ENCODE data around the gene HYAL3.

Gene HYAL3

GRCh38 chr3:50298836-50299637 lies at the start of gene HYAL3, which contains the start of gene NAA80:
Gene HYAL3 (minus strand): TSS chr3:50299405. CDS start chr3:50295602, 3,803 bp downstream.
Gene NAA80 (minus strand): TSS chr3:50299405. CDS start chr3:50297463, 1,942 bp downstream.
- no peak for DNase-seq (ENCODE audit: low read depth, low spot score)

DNA sequence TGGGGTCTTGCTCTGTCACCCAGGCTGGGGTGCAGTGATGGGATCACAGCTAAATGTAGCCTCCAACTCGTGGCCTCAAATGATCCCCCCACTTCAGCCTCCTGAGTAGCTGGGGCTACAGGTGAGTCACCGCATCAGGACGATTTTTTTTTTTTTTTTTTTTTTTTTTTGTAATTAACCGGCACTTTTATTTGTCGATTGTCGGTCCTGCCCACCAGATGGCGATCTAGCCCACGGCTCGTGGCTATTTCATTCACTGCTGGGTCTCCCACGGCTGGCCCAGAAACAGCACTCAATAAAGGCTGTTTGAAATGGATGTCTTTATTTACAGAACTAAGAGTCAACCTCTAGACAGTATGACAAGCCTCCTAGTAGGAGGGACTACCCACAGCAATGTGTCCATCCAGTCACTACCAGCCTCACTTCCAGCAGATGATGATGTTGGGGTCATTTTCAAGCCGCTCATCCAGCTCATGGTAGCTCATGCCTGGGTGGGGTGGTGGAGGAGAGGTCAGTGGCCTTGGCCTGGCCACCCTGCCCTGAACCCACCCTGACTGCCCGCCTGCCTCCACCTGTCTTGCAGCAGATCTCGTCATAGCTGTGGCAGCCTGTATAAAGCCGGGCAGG lies 48.1 kb upstream of the HYAL3 start:
- DNase-seq (ENCODE audit: low read depth, low spot score), result no peak

GRCh38 chr3:50345586-50346234 lies 46.5 kb upstream of the HYAL3 start, which contains the start of gene ZMYND10:
Gene ZMYND10 (minus strand): TSS chr3:50345732. CDS start chr3:50345579, 153 bp downstream.
- DNase-seq (ENCODE audit: low read depth, low spot score), result no peak

DNA sequence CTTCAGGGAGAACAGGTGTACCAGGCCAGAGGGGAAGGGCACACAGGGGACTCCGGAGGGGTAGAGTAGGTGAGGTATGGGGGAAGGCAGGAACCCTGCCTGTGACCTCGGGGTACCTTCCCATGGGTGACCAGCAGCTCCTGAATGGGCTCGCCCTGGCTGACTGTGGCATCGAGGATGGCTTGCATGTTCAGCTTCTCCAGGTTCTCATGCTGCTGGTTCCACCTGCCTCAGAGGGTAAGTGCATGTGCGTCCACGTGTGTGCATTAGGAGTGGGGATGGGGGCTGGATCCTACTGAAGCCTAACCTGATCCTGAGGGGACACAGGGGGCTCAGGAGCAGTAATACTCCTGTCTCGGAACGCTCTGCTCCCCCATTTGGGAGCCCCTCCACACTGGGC lies 45.8 kb upstream of the HYAL3 start:
- DNase-seq (ENCODE audit: low read depth, low spot score), result no peak

DNA sequence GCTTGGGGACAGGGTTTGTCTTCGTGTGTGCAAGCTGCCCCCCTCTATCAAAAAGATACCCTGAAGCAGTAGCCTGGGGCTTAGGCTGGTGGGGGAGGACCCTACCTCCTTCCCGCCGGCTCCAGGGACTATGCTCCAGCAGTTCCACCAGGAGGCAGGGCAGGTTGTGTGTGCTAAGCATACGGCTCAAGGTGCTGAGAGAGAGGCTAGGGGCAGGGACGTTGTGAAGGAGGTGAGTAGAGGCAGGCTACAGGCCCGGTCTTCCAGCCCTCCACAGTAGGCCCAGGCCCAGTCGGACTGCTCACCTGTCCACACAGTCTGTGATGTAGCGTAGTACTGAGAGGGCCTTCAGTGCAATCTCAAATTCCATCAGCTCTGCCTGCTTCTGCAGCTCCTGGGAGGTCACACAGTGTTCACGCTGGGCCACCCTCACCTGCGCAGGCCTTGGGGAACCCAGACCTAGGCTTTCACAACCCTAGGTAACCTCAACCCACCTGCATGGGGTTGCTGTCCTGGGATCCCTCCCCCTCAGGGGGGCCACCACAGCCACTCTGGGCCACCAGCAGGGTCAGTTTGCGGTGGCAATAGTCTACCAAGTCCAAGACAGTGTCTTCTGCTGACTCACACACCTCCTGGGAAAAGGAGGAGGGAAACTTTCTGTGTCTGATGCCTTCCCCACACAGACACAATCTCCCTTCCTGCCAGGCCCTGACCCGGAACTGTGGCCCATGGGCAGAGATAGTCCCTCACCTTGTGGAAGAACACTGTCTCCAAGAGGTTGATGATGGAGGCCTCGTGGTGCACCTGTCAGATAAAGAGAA lies 43.8 kb upstream of the HYAL3 start:
- no peak for DNase-seq (ENCODE audit: low read depth, low spot score)

DNA sequence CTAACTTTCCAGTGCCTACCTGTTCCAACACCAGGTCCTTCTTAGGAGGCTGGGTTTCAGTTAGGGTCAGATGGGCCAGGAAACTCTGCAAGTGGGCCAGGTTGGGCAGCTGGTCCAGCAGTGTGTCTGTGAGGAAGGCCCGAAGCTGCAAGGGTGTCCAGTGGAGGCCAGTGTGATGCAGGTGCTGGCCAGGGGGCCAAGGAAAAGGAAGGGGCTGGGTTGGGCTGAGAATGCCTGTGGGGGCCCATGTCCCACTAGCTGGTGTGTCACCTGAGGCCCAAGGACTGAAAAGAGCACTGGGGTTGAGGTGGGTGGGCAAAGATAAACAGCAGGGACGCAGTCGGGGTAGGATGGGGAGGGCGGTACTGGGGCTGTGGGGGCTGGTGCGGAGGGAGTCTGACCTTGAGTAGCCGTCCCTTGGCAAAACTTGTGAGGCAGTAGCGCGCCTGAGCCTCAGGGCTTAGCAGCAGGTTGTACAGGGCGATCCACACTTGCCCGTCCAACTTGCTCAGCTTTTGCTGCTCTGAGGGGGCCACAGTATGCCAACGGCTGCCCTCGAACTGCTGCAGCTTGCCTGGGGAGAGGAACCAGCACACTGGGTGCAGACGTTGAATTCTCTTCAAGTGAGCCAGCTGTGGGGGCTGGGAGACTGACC lies 42.9 kb upstream of the HYAL3 start:
- no peak for DNase-seq (ENCODE audit: low read depth, low spot score)

DNA sequence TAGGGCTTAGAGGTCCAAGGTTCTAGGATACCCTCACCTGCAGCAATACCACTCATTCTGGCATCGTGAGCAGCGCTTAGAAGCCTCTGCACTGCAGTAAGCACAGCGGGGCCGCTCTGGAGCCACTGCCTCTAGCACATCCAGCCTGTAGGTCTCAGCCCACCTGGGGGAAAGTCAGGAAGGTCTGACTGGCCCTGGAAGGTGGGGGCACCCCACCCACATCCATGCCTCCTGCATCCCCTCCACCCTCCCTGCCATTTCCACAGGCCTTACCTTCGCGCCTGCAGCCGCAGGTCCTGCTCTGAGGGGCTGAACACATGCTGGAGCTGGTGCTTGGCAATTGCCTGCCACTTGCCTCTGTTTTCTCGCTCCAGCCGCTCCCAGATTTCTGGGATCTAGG lies 42.3 kb upstream of the HYAL3 start:
- DNase-seq (ENCODE audit: low read depth, low spot score), result no peak

GRCh38 chr3:50340448-50341329 lies 41.5 kb upstream of the HYAL3 start, which contains the start of gene RASSF1:
Gene RASSF1 (minus strand): TSS chr3:50340836. CDS start chr3:50340805, 31 bp downstream.
- no peak for DNase-seq (ENCODE audit: low read depth, low spot score)

GRCh38 chr3:50340147-50340447 lies 40.9 kb upstream of the HYAL3 start:
- no peak for DNase-seq (ENCODE audit: low read depth, low spot score)

GRCh38 chr3:50339485-50340146 lies 40.4 kb upstream of the HYAL3 start:
- no peak for DNase-seq (ENCODE audit: low read depth, low spot score)

GRCh38 chr3:50338965-50339364 lies 39.8 kb upstream of the HYAL3 start:
- no peak for DNase-seq (ENCODE audit: low read depth, low spot score)

DNA sequence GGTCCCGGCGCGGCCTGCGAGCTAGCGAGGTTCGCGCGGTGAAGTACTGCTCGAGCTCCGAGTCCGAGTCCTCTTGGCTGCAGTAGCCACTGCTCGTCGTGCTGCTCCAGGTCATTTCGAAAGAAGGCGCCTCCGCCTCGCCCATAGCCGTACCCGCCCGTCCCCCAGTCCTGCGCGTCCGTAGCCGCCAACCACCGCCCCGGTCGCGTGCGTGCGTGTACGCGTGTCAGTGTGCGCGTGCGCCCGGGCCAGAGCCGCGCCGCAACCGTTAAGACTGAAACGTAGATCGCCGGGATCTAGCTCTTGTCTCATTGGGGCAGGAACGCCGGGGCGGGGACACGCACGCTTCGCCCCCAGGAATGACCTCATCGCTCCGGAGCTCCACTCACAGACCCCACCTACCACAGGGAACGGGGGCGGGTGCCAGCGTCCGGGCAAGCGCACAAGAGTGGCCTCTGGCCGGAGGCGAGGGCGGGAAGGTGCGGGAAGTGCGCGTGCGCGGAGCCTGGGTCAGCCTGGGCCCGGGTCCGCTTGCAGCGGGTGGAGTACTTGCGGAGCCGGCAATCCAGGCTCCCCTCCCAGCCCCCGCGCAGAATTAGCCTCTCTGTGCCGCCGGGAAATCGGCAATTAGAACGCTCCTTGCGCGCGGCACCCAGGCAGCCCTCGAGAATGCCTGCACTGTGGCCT lies 38.1 kb upstream of the HYAL3 start:
- no peak for DNase-seq (ENCODE audit: low read depth, low spot score)

- DNase-seq (ENCODE audit: low read depth, low spot score), result no peak
Measured at GRCh38 chr3:50336452-50337174, 37.4 kb upstream of the HYAL3 start.

DNA sequence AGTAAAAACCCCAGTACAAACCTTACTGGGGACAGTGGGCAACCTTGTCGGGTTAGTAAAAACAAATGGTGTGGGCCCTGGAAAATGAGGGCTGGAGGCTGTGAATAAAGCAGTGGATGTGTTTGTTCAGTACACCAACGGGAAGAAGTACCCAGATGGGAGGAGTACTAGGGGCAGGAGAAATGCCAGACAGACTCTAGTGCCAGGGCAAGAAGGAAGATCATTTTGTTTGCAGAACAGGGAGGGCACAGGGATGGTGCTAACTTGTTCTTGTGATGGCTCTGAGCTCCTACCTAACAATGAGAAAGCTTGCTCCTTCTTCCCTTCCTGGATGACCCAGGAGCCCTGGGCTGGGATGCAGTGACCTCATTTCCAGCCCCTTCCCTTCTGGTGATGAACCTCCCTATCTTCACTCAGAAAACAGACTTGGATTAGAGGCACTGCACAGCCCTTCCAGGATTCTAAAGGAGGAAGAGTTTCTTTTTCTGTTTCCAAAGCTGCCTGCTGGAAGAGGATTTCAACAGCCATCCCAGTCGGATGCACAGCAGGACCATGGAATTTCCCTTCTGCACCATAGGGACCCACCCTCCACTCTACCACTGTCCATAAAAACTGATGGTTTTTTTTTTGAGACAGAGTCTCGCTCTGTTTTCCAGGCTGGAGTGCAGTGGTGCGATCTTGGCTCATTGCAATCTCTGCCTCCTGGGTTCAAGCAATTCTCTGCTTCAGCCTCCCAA lies 35.3 kb upstream of the HYAL3 start:
- no peak for DNase-seq (ENCODE audit: low read depth, low spot score)

DNA sequence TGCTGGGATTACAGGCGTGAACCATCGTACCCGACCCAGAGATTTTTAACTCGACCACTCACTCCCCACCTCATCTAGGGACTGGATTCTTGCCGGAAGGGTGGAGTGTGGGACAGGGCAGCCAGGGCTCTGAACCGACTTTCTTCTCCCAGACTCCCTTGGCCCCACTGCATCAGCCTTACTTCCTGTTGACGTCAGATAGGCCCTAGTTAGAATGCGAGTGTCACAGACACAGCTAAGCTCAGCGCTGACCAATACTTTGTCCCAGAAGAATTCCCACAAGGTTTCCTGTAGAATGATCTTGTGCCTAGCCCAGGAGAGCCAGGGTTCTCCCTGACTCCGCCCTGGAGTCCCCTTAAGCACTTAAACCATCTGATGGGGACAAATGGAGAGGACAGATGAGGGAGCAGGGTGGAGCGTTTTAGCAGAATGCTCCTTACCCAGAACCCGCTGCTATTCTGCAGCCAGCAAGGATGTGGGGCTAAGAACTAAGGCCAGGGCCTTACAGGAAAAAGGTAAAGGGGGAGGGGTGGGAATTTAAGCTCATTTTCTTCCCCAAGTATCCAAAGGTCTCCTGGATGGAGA lies 34.6 kb upstream of the HYAL3 start:
- no peak for DNase-seq (ENCODE audit: low read depth, low spot score)

GRCh38 chr3:50331364-50331907 lies 32.2 kb upstream of the HYAL3 start:
- no peak for DNase-seq (ENCODE audit: low read depth, low spot score)

DNA sequence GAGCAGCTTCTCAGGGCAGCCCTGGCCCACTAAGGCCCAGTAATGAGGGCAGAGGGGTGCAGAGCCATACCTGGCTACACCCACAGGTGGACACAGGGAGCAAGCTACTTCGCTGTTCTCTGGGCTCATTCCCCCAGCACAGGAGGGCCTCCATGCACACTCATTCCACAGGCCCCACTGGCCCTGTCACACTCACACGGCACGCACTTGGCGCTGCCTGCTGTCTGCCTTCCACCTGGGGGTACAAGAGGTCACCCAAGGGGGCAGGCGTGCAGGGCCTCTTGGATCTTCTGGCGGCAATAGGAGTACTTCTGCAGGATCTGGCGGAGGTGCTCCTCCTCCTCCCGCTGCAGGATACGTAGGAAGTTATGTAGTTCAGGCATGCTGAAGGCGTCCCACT lies 31.1 kb upstream of the HYAL3 start:
- no peak for DNase-seq (ENCODE audit: low read depth, low spot score)
